GM10847 (cell line): ENCODE data around the gene DNAJB14.

Experiments used
- POLR2A ChIP-seq: IDR thresholded peaks from 2 replicates; pipeline ENCODE4 v1.6.1; 2011; ENCODE audit not compliant: insufficient read length; ENCODE audit errors: extremely low read depth

The DNAJB14 gene

GRCh38 chr4:99894161-99894997 lies 52.0 kb downstream of the DNAJB14 start, which contains the start of gene LAMTOR3:
Gene LAMTOR3, minus strand, starts transcription at chr4:99894427. Its CDS starts 464 bp downstream, at chr4:99893963.
- TF ChIP-seq POLR2A, result no peak

- TF ChIP-seq POLR2A, result no peak
Observed at GRCh38 chr4:99893839-99894160, 52.6 kb downstream of the DNAJB14 start.

DNA sequence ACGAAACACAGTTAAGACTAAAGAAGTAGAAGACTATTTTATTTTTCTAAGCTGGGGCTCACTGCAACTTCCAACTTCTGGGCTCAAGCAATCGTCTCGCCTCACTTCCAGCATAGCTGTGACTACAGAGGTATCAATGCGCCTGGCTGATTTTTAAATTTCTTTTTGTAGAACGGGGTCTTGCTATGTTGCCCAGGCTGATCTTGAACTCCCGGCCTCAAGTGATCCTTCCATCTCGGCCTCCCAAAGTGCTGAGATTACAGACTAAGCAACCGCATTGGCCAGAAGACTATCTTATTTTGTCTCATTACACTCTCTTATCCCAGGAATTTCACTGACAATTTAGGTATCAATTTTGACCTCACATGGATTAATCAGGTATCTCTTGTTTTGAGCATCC lies 53.4 kb downstream of the DNAJB14 start:
- no peak for TF ChIP-seq POLR2A

GRCh38 chr4:99891351-99891750 lies 55.1 kb downstream of the DNAJB14 start:
- TF ChIP-seq POLR2A, result no peak

DNA sequence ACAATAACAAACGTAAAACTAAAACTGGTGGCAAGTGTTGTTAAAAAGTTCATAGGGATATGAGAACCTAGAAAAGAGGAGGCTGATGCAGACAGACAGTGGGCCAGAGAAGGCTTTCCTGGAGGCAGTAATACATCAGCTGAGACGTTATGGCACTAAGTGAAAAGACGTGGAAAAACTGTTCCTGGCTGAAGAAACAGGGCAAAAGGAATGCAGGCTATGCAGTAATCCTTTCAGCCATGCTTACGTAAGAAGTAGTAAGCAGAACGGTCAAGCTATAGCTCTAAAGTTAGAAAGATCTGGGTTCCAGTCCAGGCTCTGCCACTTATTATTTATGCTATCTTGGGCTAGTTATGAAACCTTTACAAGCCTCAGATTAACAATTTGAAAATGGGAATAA lies 58.6 kb downstream of the DNAJB14 start:
- no peak for TF ChIP-seq POLR2A

GRCh38 chr4:99886146-99886545 lies 60.3 kb downstream of the DNAJB14 start:
- no peak for TF ChIP-seq POLR2A

- TF ChIP-seq POLR2A, result no peak
Observed at GRCh38 chr4:99885687-99886086, 60.7 kb downstream of the DNAJB14 start.

- no peak for TF ChIP-seq POLR2A
Observed at GRCh38 chr4:99885063-99885664, 61.3 kb downstream of the DNAJB14 start.

DNA sequence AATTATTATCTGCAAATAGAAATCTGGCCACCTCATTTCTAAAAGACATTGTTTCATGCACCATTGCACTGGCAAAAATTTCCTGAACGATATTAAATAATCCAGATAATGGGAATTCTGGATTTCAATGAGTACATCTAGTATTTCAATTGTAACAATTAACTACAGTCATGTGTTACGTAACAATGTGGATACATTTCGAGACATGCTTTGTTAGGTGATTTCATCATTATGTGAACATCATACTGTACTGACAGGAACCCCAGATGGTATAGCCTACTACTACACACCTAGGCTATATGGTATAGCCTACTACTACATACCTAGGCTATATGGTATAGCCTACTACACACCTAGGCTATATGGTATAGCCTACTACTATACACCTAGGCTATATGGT lies 67.0 kb downstream of the DNAJB14 start:
- TF ChIP-seq POLR2A, result no peak

DNA sequence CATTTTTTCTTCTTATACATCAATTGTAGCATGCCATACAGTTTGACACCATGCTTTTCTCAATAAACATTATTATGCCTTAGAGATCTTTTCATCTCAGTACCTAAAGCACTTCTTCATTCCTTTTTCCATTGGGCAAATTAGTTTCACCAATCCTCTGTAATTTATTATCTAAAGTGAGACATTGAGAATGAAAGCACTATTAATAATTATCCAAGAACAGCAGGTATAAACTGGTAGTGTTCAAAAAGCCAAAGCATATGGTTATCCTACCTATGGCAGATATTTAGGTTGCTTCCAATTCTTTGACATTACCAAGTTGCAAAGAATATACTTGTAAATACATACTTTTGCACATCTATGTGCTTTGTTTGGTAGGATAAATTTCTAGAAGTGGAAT lies 67.8 kb downstream of the DNAJB14 start:
- no peak for TF ChIP-seq POLR2A

DNA sequence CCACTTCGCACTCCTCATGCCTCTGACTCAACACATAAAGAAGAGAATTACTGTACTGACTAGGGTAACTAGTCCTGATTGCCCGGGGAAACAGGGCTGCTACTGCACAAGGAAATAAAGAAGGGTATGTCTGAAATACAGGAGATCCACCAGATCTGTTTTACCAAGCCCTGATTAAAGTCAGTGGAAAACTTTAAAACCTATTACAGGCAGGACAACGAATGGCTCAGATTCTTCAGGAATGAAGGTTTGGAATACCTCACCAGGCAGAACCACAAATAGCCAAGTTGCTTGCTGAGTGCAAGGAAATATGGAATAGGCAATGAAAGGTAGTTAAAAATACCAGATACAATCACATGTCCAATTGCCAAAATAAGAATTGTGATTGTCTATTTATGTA lies 69.5 kb downstream of the DNAJB14 start:
- TF ChIP-seq POLR2A, result no peak

DNA sequence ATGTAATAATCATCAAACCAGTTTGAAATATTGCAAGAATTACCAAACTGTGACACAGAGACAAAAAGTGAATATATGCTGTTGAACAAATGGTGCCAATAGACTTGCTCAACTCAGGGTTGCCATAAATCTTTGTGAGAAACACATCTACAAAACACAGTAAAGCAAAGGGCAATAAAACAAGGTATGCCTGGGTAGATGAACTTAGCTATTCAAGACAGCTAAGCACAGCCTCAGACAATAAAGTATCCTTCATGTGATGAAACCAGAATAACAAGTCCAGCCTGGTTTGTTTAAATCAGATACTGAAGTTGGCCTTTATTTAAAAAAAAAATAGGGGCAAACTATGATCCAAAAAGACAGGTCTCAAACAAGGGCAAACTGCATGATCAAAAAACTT lies 71.3 kb downstream of the DNAJB14 start:
- TF ChIP-seq POLR2A, result no peak

GRCh38 chr4:99872570-99872969 lies 73.8 kb downstream of the DNAJB14 start:
- no peak for TF ChIP-seq POLR2A

- TF ChIP-seq POLR2A, result no peak
Observed at GRCh38 chr4:99868126-99868596, 78.3 kb downstream of the DNAJB14 start.

- no peak for TF ChIP-seq POLR2A
Observed at GRCh38 chr4:99863804-99864203, 82.6 kb downstream of the DNAJB14 start.

GRCh38 chr4:99861120-99861905 lies 85.1 kb downstream of the DNAJB14 start:
- no peak for TF ChIP-seq POLR2A

GRCh38 chr4:99860521-99860920 lies 85.9 kb downstream of the DNAJB14 start:
- TF ChIP-seq POLR2A, result no peak

DNA sequence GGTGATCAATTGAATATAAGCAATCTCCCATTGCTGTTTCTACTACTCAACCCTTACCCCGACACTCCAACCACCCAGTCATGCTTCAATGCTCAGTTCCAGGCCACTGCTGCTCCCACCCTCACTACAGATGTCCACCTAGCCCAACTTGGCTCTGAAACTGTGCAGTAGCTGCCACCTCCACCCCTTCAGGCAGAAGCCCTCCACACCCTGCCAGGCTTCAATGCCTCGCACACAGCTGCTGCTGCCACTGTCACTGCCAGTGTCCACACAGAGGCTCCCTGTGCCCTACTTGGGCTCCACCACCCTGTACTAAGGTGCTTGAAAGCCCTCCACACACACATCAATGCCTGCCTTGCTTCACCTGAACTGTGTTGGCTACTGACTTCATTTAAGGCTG lies 86.8 kb downstream of the DNAJB14 start:
- TF ChIP-seq POLR2A, result no peak
